ENCODE data around the gene ZNF774.
"Not testable (repeated sequence)": the region's sequence is repeated elsewhere in the genome, so short reads cannot be mapped to it uniquely, and the experiment has no call there.

ZNF774 gene

DNA sequence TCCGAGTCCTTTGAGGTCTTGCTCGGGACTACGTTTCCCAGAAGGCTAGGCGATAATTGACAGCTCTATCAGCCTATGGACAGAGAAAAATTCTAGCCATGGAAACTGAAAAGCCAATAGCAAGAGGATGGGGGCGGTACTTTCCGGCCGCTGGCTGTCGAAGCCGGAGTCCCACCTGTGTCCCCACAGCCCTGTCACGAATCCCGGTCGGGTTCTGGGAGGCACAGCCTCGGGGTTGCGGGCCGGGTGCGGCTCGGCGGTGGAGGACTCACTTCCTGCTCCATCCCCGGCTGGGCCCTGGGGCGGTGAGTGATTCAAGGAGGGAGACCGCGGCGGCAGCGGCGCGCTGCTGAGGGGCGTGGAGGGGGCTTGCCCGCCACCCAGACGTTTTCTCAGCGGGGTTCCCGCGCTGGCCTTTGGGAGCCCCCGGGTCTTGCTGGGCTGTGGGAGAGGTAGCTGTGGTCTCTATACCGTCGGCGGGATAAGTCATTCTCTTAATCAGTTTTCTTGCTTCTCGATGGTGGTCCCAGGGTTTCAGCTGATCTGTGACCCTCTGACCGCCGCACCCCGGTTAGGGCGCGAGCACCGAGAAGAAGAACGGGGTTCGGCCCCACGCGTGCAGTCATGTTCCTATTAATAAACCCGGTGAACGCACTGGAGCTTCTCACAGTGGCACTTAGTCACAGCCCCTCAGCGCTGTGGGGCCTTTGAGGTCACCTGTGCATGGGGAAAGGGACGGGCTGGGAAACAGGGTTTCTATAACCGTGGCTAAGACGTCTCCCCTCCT lies at the start of gene ZNF774:
Gene ZNF774 (plus strand): TSS at position 178 of the 787 bp plus-strand sequence. CDS start 2,377 bp downstream, outside the sequence.
- peak; percentile 72 for DNase-seq

DNA sequence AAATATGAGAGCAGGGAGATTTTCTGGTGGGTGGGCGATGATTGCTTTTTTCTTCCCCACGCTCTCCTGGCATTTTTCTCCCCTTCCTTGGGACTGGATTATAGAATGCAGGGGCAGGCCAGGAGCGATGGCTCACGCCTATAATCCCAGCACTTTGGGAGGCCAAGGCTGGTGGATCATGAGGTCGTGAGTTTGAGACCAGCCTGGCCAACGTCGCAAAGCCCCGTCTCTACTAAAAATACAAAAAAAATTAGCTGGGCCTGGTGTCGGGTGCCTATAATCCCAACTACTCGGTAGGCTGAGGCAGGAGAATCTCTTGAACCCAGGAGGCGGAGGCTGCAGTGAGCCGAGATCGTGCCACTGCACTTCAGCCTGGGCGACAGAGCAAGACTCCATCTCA lies 46.7 kb upstream of the ZNF774 start:
- DNase-seq, result not testable (repeated sequence)

DNA sequence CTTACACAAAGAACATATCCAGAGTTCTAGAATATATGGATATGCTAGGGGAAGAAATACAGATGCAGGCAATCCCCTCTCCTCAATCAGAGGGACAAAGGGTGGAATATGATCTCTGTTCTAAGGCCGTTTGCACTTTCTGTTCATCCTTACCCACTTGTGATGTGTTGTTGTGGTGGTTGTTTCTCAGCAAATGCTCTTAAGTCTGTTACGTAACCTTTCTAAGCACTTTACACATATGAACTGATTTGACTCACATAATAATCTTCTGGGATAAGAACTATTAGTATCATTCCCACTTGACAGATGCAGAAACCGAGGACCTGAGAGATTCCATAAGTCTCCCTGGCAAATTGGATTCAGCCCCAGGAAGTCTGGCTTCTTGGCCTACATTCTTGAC lies 46.2 kb upstream of the ZNF774 start:
- DNase-seq, result no peak

DNA sequence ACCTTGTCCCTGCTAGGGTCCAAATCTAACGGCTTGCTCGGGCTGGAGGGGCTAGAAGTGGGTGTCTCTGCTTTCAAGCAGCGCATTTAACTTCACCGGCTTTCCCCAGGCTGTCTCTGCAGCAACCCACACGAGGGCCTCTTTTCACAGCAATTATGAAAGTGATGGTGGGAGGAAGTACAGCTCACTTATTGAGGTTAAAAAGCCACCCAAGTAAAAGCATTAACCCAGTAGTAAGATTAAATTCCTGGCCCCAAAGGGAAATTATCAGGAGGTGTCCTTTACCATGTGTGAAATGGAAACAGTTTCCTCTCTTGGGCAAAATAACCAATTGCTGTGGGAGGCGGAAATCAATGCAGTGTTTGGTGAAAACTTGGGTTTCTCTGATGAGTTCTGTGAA lies 45.5 kb upstream of the ZNF774 start:
- DNase-seq, result no peak

DNA sequence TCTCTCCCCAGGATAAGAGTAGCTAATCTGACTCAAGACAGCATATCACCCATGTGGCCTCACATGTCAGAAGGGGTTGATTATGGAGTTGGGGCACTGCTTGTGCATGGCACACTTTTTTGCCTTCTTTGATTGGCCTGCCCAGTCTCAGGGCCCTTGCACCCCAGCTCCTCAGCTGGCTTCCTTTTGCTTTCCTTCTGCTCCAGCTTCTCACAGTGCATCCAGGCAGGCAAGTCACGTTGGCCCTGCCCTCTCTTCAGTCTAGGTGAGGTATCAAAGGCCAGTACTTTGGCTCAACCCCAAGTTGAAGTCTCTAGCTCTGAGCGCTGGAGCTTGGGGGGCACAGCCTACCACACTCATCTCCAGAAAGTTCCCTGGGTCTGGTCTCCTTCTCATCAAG lies 44.4 kb upstream of the ZNF774 start:
- no peak for DNase-seq

DNA sequence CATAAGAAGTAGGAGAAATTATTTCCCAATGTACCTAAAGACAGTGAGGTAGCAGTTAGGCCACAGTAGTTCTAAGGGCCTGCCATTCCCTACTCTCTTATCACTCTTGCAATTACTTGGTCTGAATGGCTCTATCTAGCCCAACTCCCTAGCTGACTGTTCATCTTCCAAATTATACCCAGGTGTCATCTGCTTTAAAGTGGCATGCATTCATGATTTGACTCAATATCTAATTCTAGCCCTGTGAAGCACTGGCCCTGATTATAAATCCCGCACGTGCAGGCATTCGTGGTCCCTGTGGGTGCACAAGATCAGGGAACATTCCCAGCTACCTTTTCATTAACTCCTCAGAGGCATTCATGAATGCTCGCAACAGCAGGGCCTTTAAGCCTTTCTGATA lies 43.1 kb upstream of the ZNF774 start:
- DNase-seq, result no peak

DNA sequence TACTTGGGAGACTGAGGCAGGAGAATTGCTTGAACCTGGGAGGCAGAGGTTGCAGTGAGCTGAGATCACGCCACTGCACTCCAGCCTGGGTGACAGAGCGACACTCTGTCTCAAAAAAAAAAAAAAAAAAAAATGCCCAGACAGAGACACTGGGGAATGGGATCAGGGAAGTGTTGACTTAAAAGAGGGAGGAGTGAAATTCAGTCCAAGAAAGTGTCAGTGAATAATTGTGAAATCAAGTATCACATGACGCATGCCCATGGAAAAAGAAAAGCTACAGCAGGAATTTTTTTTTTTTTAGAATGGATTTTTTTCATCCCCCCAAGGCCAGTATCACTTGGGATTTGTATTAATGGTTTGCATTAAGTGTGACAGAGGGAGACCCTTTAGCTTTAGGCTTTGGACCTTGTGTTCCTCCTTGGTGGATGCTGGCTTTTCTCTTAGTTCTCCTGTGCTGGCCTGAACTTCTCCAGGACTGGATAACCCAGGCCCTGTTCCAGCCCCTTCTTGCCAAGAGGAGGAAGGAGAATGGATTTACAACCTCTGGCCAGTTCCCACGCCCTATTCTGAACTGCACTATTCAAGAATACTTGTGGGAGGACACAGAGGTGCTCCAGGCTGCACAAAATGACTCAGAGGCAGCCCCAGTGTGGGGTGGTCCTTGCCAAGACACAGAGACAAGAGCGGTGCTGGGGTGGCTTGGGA lies 36.7 kb upstream of the ZNF774 start:
- no peak for DNase-seq

DNA sequence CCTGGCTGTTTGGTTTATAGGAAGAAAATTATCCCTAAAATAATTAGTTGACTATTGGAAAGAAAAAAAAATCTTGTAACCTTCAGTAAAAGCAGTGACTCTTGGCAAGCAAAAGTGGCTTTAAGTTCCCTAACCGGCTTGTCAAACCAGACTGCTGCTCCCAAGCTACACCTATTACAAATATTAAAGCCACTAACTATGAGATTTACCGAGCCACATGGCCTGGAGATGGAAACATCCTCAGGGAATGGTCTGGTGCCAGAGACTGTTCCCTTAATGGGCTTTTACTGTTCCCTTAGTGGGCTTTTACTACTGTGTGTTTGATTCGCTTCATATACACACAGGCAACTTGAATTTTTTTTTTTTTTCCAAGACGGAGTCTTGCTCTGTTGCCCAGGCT lies 35.9 kb upstream of the ZNF774 start:
- no peak for DNase-seq

DNA sequence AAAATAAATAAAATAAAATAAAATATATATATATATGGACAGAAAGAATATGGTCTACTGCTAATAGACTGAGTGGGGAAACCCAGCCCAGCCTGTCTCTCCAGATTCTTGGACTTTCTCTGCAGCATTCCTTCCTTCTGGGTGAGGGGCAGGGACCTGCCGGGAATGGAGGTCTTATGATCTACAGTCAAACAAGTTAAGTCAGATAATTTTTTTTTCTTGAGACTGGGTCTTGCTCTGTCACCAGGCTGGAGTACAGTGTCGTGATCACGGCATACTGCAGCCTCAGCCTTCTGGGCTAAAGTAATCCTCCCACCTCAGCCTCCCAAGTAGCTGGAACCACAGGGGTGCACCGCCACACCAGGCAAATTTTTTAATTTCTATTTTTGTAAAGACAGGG lies 33.5 kb upstream of the ZNF774 start:
- no peak for DNase-seq

DNA sequence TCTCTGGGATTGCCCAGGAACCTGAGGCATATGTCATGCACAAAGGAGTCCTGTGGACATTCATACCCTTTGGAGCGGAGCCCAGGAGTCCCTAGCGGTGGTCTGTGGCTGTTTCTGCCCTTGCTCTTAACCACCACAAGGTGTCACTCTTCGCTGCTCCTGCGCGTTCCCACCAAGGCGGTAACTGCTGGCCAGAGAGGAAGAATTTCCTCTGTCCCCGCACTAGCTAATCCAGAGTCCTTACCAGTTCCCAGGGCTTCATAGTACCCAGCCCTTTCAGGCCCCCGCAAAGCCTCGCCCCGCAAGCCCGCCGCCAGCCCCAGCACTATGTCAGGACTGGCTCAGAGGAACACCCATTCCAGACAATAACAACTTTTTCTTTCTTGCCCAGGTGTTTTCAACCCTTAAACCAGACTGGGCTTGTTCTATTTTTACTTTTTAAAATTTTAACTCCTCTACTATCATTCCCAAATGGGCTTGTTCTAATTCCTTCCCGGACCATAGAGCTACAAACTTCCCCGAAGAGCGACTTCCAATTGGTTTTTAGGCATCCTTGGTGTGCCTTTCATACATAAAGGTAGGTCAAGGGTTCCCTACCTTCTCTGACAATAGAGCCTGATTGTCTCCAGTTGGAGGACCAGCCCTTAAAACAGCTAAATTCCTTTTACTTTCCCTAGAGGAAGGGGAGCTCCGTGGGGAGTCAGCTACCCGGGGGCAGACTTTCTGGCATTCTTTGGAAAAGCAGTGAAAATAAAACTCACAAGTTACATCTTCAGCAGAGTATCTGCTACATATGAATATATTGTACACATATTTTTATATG lies 31.8 kb upstream of the ZNF774 start:
- DNase-seq, result no peak

DNA sequence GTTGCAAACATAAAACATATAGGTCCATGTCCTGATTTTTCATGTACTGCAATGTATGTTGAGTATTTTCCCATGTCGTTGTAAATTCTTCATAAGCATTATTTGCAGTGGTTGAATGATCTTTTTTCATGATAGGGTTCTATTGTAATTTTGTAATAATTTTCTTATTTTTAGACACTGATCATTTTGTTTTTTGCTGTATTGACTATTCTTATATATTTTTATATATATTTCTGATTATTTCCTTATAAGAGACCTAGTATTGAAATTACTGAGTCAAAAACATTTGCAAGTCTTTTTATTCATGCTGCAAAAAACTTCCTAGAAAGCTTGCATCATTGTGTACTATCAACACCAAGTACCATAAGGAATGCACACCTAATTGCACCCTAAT lies 31.2 kb upstream of the ZNF774 start:
- DNase-seq, result no peak

DNA sequence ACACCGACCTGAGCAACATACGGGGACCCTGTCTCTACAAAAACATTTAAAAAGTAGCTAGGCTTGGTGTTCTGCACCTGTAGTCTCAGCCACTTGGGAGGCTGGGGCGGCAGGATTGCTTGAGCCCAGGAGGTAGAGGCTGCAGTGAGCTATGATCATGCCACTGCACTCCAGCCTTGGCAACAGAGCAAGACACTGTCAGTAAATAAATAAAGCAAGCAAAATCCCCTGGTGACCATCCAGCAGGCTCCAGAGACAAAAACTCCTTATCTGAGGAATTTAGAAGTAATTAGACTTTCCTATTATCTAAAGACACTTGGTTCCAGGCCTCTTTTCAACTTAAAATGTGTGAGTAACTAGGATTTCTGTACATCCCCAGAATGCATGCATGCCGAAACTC lies 29.5 kb upstream of the ZNF774 start:
- DNase-seq, result no peak

DNA sequence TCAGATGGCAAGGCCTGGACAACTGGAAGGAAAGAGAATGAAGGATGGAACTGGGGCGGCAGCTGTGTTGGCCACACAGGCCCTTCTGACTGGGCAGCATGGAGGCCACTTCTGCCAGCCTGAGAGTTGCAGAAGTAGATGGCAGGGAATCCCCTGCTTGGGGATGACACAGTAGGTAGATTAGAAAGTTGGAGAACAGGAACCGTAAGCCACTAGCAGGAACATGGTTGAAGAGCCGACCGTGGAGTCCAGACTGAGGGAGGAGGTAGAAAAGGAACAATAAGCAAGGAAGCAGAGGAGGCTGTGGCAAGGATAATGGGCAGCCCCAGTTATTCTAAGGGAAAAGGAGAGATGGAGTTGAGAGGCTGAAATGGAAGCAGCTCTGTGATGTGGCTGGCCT lies 26.4 kb upstream of the ZNF774 start:
- no peak for DNase-seq

DNA sequence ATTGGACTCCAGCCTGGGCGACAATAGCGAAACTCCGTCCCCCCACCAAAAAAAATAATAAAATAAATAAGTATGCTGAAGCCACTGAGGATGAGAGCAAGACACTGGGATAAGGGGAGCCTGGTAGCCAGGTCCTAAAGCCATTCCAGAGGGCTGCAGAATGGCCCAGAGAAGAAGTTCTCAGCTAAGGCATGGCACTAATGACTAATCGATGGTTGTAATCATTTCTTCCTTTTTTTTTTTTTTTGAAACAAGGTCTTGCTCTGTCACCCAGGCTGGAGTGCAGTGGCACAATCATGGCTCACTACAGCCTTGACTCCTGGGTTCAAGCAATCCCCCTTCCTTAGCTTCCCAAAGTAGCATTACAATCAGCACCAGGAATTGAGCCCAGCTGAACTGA lies 25.6 kb upstream of the ZNF774 start:
- no peak for DNase-seq

DNA sequence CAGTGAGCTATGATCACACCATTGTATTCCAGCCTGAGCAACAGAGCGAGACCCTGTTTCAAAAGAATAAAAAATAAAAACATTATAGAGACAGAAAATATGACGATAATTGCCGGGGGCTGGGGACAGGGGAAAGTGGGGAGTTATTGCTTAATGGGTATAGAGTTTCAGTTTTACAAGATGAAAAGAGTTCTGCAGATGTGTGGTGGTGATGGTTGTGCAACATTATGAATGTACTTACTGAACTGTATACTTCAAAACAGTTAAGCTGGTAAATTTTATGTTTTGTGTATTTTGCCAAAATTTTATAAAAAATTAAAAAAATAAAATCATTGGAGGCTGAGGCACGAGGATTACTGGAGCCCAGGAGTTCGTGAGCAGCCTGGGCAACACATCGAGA lies 24.8 kb upstream of the ZNF774 start:
- no peak for DNase-seq

DNA sequence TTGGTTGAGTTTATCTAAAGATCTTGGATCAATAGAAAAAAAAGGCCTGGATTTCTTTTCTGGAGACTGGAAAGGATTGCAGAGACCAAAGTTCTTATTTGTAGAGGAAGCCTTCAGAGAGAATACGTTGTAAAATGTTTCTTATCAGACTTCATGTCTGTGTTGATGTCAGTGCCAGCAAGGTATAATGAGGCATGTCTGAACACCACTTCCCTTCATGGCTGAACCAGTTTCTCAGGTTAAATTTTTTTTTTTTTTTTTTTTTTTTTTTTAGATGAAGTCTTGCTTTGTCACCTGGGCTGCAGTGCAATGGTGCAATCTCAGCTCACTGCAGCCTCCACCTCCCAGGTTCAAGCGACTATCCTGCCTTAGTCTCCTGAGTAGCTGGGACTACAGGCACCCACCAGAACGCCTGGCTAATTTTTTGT lies 17.8 kb upstream of the ZNF774 start:
- DNase-seq, result no peak

DNA sequence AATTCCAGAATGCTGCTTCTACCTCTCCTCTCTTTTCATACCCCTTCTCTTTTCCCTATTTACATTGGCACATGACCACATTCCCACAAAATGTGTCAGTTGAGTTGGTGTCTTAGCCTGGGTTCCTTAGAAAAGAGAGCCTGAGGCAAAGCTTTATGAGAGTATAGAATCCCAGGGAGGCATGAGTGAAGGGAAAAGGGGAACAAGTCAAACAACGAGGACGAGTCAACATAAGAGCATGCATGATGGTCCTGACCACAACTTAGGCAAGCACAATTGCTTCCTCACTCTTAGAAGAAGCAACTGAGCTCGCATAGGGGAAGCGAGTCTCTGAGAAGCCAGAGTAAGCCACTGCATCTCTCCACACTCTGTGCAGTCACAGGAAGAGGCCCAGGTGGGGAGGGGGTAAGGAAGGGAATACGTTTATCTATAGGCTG lies 15.4 kb upstream of the ZNF774 start:
- DNase-seq, result no peak

DNA sequence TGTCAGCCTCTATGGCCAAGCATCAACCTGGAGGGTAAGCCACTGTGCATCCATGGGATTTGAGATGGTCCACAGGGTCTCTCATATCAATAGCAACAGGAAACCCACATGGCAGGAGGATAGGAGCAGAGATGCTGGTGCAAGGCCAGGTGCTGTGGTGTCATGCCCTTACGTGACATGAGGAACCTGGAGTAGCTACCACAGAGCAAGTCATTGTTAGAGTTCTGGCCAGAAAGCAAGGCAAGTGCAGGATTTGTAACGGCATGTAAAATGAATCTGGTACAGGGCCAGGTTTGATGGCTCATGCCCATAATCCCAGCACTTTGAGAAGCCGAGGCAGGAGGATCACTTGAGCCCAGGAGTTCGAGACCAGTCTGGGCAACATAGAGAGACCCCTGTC lies 14.8 kb upstream of the ZNF774 start:
- DNase-seq, result no peak

DNA sequence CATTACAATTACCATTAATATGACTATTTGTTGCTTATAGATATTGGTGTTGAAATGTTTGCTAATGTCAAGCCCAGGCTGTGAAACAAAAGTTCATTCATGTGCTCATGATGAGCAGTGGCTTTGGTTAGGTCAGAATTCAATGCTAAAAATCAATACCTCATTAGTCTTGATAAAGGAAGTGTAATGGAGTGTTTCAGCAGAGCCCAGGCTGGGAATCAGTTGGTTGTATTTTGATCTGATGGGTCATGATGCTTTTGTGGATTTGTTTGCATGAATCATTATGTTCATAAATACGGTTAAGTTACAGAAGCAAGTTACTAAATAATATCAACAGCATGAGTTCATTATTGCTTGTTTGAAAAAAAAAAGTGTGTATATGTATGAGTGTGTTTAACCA lies 13.6 kb upstream of the ZNF774 start:
- no peak for DNase-seq

DNA sequence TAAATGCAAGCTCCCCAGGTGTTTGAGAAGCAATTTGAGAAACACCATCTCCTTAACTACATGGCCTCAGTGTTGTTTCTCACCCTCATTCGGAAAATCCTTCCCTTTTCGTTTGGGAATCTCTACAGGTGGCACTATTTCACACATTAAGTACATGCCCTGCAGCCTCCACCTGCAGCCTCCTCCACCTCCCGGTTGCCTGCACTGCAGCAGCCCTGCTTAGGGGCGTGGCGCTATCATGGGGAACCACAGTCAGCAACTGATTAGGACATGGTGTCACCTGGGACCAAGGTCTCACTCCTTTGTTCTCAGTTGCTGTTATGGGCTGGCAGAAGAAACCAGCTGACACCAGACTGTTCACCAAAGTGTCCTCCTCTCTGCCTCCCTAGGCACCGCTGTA lies 11.7 kb upstream of the ZNF774 start:
- DNase-seq, result no peak

DNA sequence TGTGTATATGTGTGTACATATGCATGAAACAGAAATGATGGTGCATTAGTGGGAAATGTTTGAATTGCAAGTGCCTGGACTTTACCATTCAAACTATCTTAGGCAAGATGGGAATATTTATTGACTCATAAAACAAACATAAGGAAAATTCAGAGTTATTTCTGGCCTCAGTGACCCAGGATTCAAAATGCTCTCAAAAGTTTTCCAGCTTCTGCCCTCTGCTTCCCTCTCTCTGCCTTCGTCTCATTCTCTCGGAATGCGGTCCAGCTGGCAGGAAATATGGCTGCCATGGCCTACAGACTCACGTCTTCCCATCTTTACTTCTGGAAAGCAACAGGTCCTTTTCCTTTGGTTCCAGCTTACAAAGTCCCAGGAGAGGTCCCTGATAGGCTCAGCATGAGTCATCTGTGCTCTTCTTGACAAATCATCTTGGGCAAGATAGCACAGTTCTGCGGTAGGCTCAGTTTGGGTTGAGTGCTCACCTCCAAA lies 8.7 kb upstream of the ZNF774 start:
- DNase-seq, result no peak

DNA sequence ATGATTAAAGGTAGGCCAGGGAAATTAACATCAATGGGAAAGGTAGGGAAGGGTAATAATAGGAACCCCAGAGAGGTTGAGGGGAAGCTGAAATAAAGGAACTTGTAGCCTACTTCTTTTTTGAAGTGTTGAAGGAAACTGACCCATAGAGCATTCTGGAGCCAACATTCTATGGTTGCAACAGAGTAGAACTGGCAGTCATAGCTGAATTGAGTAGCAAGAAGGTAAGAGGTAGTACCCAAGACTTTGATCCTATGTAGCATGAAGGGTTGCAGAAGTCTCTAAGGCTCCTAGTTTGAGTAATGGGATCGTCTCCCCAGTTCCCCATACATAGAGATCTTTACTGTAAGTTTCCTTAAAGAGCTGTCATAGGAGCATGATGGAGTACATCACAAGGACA lies 7.4 kb upstream of the ZNF774 start:
- DNase-seq, result no peak

DNA sequence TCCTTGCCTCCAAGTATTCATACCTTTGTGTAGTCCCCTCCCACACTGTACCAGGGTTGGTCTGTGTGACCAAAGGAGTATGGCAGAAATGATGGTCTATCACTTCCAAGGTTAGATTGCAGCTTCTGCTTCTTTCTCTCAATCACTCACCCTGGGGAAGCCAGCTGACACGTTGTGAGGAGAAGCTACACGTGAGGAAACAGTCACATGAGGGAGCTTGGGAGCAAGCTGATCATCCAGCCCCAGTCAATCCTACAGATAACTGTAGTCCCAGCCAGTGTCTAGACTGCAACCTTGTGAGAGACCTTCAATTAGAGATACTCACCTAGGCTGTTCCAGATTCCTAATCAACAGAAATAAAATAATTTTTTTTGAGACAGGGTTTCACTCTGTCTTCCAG lies 6.2 kb upstream of the ZNF774 start:
- no peak for DNase-seq

All from DMS79 (cell line).